GM19468 (cell line): ENCODE data around the gene ZNF208.
"Not testable (repeated sequence)": the region's sequence is repeated elsewhere in the genome, so short reads cannot be mapped to it uniquely, and the experiment has no call there.

Experiments used
- ATAC-seq: cut with Tn5 transposase; IDR thresholded peaks from one replicate; pipeline ENCODE4 v1.9.1; 2021; ENCODE audit warnings: mild to moderate bottlenecking, moderate library complexity, moderate number of reproducible peaks; ENCODE audit not compliant: unreplicated experiment; ENCODE audit errors: extremely low read depth

The ZNF208 gene

DNA sequence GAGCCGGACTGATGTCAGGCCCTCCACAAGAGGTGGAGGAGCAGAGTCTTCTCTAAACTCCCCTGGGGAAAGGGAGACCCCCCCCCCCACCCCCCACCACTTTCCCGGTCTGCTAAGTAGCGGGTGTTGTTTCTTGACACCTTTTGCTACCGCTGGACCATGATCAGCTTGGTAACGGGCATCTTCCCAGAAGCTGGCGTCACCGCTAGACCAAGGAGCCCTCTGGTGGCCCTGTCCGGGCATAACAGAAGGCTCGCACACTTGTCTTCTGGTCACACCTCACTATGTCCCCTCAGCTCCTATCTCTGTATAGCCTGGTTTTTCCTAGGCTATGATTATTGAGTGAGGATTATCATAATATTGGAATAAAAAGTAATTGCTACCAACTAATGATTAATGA, 120.7 kb downstream of the ZNF208 start:
- ATAC-seq, result not testable (repeated sequence)

- not testable (repeated sequence) for ATAC-seq
Observed at GRCh38 chr19:21885516-21885915, 125.2 kb downstream of the ZNF208 start.

DNA sequence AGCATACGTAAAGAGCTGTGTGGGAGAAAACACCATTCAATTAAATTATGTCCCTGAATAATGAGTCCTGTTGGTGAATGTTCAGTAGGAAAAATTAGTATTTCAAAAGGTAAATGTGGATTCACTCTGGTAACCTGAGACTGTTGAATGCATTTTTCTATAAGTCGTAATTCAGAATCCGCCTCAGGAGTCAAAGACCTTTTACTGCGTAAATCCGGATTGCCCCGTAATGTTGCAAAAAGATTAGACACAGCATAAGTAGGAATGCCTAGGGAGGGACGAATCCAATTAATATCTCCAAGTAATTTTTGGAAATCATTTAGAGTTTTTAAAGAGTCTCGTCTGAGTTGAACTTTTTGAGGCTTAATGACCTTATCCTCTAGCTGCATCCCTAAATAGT, 126.0 kb downstream of the ZNF208 start:
- ATAC-seq, result not testable (repeated sequence)

- ATAC-seq, result no peak
Observed at GRCh38 chr19:21883516-21883915, 127.2 kb downstream of the ZNF208 start.
